HG03135 (cell line): ENCODE data around the gene TMEM203.

Source experiments
- ATAC-seq: cut with Tn5 transposase; IDR thresholded peaks from one replicate; pipeline ENCODE4 v1.9.1; 2021; ENCODE audit warnings: mild to moderate bottlenecking, moderate library complexity; ENCODE audit not compliant: unreplicated experiment

TMEM203 gene

GRCh38 chr9:137230705-137231371 lies 25.4 kb upstream of the TMEM203 start, which contains the start of gene SLC34A3:
SLC34A3 (plus strand) TSS chr9:137230901; CDS start chr9:137231703, 802 bp downstream.
- no peak for ATAC-seq

GRCh38 chr9:137229903-137230704 lies 24.7 kb upstream of the TMEM203 start:
- no peak for ATAC-seq

GRCh38 chr9:137228968-137229896 lies 23.8 kb upstream of the TMEM203 start:
- no peak for ATAC-seq

- ATAC-seq: no peak
Measured at GRCh38 chr9:137228506-137228967, 23.1 kb upstream of the TMEM203 start.

GRCh38 chr9:137227853-137228505 lies 22.5 kb upstream of the TMEM203 start:
- no peak for ATAC-seq

- no peak for ATAC-seq
Measured at GRCh38 chr9:137227054-137227852, 21.8 kb upstream of the TMEM203 start, which contains the start of gene RNF224. RNF224 (plus strand) TSS chr9:137227502; CDS start chr9:137228336, 834 bp downstream.

GRCh38 chr9:137226338-137227053 lies 21.0 kb upstream of the TMEM203 start:
- ATAC-seq: no peak

- no peak for ATAC-seq
Measured at GRCh38 chr9:137225699-137226331, 20.4 kb upstream of the TMEM203 start.

GRCh38 chr9:137224830-137225694 lies 19.6 kb upstream of the TMEM203 start, which contains the start of gene CYSRT1:
CYSRT1 (plus strand) TSS chr9:137225174; CDS start chr9:137225622, 448 bp downstream.
- no peak for ATAC-seq

GRCh38 chr9:137223078-137223970 lies 17.9 kb upstream of the TMEM203 start:
- ATAC-seq: peak; percentile 68

- peak; percentile 5 for ATAC-seq
Measured at GRCh38 chr9:137222190-137223077, 17.0 kb upstream of the TMEM203 start, which contains the start of gene RNF208. RNF208 (minus strand) TSS chr9:137222240; CDS start chr9:137221212, 1,028 bp downstream.

- no peak for ATAC-seq
Measured at GRCh38 chr9:137221506-137222111, 16.2 kb upstream of the TMEM203 start.

- ATAC-seq: no peak
Measured at GRCh38 chr9:137221095-137221505, 15.7 kb upstream of the TMEM203 start.

- ATAC-seq: no peak
Measured at GRCh38 chr9:137220317-137221094, 15.1 kb upstream of the TMEM203 start.
